Uterus (tissue), 4 donors: ENCODE data around the gene SART3. TPM values are rescaled to one million over a fixed set of nuclear protein-coding genes. Genes with fewer than 3 reads are reported as not detected.
A peak's percentile ranks its signal among the peaks of the same experiment; 100 is the strongest.

Source experiments
- DNase-seq, 2 donors: peaks; one replicate each; pipeline ENCODE4 v3.0.0-alpha.2; 2019 to 2020
- H3K27ac ChIP-seq, 2 donors: fragments of 200-600 bp; sonication (generic); 1 replicate in 1 of 2; 2 replicates in 1 of 2; pipeline ENCODE4 v1.5.1; 2016 to 2018
- H3K27me3 ChIP-seq, 2 donors: fragments of 200-600 bp; sonication (generic); one replicate each; pipeline ENCODE4 v1.5.1; 2018 to 2019; ENCODE audit warnings: control low read depth in 1 of 2
- H3K36me3 ChIP-seq, 2 donors: fragments of 200-600 bp; sonication (generic); one replicate each; pipeline ENCODE4 v1.5.1; 2019; ENCODE audit warnings: control low read depth in 1 of 2
- H3K4me1 ChIP-seq, 2 donors: fragments of 200-600 bp; sonication (generic); one replicate each; pipeline ENCODE4 v1.5.1; 2018 to 2019; ENCODE audit warnings: control low read depth in 1 of 2
- H3K4me3 ChIP-seq, 2 donors: fragments of 200-600 bp; sonication (generic); 1 replicate in 1 of 2; 2 replicates in 1 of 2; pipeline ENCODE4 v1.5.1; 2018 to 2019; ENCODE audit warnings: mild to moderate bottlenecking in 1 of 2
- H3K9me3 ChIP-seq, 2 donors: fragments of 200-600 bp; sonication (generic); one replicate each; pipeline ENCODE4 v1.5.1; 2019; ENCODE audit warnings: control low read depth in 1 of 2
- POLR2A ChIP-seq, 2 donors: fragments of 450-650 bp; IDR thresholded peaks; one replicate each; pipeline ENCODE4 v1.6.1; 2016; ENCODE audit warnings: antibody characterized with exemption in 2 of 2, mild to moderate bottlenecking in 1 of 2, moderate library complexity in 1 of 2
- intact Hi-C: fragments of 100-400 bp; cut with DNase I; formaldehyde crosslinking; loops from one replicate; pipeline ENCODE4 v1.15.1; 2023; ENCODE audit warnings: low total_unique reads
- total RNA-seq, 4 donors: library from RNA; depleted of rRNA in 3 of 4; stranded (reverse); fragments of >200 nt in 3 of 4; gene quantifications; one replicate each; pipeline versions ENCODE4 v1.1.0 to v1.2.4, GENCODE V29; 2014 to 2023
- TF ChIP-seq, protein P1 (sequence below), 4 experiments: fragments of 200-600 bp in 2 of 4; fragments of 450-650 bp in 2 of 4; sonication (generic) in 2 of 4; IDR thresholded peaks; one replicate each; pipeline ENCODE4 v1.5.1; 2016 to 2019; ENCODE audit warnings: antibody characterized with exemption in 4 of 4, mild to moderate bottlenecking in 2 of 4, moderate library complexity in 1 of 4
- donor health status: DM: yes; HTN: yes; CAD: no.

SART3 gene
- total RNA-seq, 4 donors from 2014 or later: 16.2 to 86.1 (median 55.7) TPM

DNA sequence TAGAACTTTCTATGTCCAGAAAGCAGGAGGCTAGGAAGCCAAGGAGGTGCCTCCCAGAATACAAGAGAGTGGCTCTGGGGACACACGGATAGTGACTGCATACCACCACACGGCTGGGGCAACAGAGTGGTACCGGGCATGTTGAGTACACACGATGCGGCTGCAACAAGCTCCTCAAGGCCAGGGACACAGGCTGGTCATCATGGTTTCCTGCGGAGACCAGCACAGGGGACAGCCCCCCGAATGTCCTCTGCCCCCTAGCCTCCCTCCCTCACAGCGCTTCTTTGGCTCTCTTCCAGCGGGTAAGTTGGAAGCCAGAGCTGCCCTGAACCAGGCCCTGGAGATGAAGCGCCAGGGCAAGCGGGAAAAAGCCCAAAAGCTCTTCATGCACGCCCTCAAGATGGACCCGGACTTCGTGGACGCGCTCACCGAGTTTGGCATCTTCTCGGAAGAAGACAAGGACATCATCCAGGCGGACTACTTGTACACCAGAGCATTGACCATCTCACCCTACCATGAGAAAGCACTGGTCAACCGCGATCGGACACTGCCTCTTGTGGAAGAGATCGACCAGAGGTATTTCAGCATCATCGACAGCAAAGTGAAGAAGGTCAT is 42.8 kb downstream of the SART3 start:
- no peaks in the 10 kb centered on the region for H3K36me3 ChIP-seq

DNA sequence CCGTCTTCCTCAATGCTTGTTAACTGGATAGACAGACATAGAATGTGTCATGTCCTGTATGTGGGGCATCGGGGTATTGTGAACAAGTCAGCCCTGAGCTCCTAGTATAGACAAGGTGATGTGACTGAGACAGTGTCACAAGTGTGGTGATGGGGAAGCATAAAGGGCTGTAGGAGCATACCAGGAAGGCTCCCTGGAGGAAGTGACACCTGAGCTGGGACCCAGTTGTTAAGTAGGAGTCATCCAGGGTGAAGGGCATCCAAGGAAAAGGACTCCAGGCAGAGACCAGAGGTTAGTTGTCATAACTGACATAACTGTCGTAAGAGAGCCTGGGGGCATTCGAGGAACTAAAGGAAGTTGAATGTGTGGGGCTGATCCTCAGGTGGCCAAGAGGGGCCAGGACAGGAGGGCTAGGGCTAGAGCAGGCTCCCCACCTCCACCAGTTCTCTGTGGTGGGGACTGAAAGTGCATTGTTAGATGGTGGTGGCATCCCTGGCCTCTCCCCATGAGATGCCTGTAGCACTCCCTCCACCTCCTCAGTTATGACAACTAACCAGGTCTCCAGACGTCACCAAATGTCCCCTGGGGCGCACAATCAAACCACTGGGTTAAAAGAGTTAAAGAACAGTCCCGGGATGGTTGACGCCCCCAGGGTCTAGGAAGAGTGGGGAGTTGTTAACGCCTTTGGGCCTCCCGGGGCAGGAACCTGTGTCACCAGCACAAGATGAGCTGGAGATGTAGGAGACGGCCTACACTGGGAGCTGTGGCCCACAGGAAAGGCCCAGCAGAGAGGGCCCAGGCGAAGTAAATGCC is 43.5 kb downstream of the SART3 start:
- TF ChIP-seq, protein P1, sequence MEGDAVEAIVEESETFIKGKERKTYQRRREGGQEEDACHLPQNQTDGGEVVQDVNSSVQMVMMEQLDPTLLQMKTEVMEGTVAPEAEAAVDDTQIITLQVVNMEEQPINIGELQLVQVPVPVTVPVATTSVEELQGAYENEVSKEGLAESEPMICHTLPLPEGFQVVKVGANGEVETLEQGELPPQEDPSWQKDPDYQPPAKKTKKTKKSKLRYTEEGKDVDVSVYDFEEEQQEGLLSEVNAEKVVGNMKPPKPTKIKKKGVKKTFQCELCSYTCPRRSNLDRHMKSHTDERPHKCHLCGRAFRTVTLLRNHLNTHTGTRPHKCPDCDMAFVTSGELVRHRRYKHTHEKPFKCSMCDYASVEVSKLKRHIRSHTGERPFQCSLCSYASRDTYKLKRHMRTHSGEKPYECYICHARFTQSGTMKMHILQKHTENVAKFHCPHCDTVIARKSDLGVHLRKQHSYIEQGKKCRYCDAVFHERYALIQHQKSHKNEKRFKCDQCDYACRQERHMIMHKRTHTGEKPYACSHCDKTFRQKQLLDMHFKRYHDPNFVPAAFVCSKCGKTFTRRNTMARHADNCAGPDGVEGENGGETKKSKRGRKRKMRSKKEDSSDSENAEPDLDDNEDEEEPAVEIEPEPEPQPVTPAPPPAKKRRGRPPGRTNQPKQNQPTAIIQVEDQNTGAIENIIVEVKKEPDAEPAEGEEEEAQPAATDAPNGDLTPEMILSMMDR (IDR thresholded peaks at IDR 0.05): no peak
- TF ChIP-seq POLR2A (IDR thresholded peaks at IDR 0.05): no peak
- H3K27ac ChIP-seq: no peak overlapping the region
- no peaks in the 10 kb centered on the region for H3K27me3 ChIP-seq
- no peak for DNase-seq
- no peaks in the 10 kb centered on the region for H3K36me3 ChIP-seq
- intact Hi-C loops: no loop called here
- H3K9me3 ChIP-seq: no peaks in the 10 kb centered on the region
- H3K4me3 ChIP-seq: no peak overlapping the region
- H3K4me1 ChIP-seq: peaks cover 0 to 9% of the 10 kb centered on the region in 2 donors

More for the DNA sequence above, 42.8 kb downstream of the SART3 start:
- intact Hi-C loops: no loop called here
- Histone ChIP-seq H3K27ac (no peak overlapping the region), H3K27me3 (no peaks in the 10 kb centered on the region), H3K4me3 (no peak overlapping the region), H3K4me1 (peaks cover 0 to 9% of the 10 kb centered on the region in 2 donors), H3K9me3 (no peaks in the 10 kb centered on the region)
- no peak for TF ChIP-seq POLR2A (IDR thresholded peaks at IDR 0.05)
- TF ChIP-seq, protein P1 (IDR thresholded peaks at IDR 0.05): no peak
- no peak for DNase-seq

DNA sequence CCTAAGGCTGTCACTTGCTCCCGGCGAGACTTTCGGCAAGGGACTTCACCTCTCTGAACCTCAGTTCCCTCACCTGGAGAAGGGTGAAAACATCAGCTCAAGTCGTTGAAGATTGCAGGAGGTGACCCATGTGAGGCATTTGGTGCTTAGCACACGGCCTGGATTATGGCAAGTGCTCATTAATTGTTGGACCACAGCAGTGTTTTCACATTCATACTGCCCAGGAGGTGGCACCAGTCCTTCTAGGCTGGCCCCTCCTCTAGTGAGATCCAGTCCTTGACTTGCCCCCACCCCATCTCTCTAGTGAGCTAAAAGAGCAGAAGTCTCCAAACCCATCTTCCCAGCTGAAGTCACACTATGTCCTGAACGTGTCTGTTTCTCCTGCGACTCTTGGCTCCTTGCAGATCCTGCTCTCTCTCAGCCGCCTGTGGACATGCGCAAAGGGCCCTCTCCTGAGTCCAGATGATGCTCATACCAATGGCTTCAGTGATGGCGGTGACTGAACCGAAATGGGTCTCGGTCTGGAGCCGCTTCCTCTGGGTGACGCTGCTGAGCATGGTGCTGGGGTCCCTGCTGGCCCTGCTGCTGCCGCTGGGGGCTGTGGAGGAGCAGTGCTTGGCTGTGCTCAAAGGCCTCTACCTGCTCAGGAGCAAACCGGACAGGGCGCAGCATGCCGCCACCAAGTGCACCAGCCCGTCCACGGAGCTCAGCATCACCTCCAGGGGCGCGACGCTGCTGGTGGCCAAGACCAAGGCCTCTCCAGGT is 44.3 kb downstream of the SART3 start:
- Histone ChIP-seq H3K9me3 (no peaks in the 10 kb centered on the region), H3K27ac (no peak overlapping the region), H3K4me3 (no peak overlapping the region), H3K4me1 (peaks cover 0 to 11% of the 10 kb centered on the region in 2 donors), H3K36me3 (no peaks in the 10 kb centered on the region), H3K27me3 (no peaks in the 10 kb centered on the region)
- TF ChIP-seq, protein P1 (IDR thresholded peaks at IDR 0.05): no peak
- no peak for TF ChIP-seq POLR2A (IDR thresholded peaks at IDR 0.05)
- intact Hi-C loops: no loop called here
- no peak for DNase-seq

DNA sequence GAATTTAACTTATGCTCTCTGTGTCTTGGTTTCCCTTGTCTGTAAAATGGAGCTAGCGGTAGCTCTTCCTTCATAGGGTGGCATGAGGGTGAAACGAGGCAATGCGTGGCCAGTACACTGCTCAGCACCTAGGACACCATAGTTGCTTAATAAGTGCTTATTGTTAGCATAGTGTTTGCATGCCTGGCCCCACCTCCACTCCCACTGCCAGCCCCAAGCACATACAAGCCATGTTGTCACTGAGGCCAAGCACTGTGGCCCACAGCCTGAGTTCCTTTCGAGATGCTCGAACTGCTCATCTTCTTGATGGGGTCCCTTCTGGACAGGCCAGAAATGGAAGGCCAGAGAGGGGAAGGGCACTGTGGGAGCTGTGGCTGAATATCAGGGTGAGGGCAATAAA is 45.1 kb downstream of the SART3 start:
- peak overlapping the region; percentile 74 to 90 for H3K4me3 ChIP-seq
- no peaks in the 10 kb centered on the region for H3K9me3 ChIP-seq
- DNase-seq: no peak
- no peaks in the 10 kb centered on the region for H3K36me3 ChIP-seq
- TF ChIP-seq, protein P1 (IDR thresholded peaks at IDR 0.05): no peak
- no peak for TF ChIP-seq POLR2A (IDR thresholded peaks at IDR 0.05)
- peak overlapping the region in 1 of 2 donors; percentile 82 for H3K27ac ChIP-seq
- intact Hi-C loops: no loop called here
- peaks cover 0 to 11% of the 10 kb centered on the region in 2 donors for H3K4me1 ChIP-seq
- no peaks in the 10 kb centered on the region for H3K27me3 ChIP-seq
